T-helper 1 cell treated with Interleukin-12 subunit alpha and Interleukin-12 subunit beta and Interleukin-4 antibody, amounts not matched to agents 30 ng/mL and 1 ng/mL, for 36 hours (primary cell): Measurements from ENCODE around the gene POPDC3. TPM values are rescaled to one million over a fixed set of nuclear protein-coding genes. Genes with fewer than 3 reads are reported as not detected.
"Not testable (repeated sequence)": the region's sequence is repeated elsewhere in the genome, so short reads cannot be mapped to it uniquely, and the experiment has no call there.

Experiments used
- intact Hi-C: fragments of 100-400 bp; cut with micrococcal nuclease; formaldehyde crosslinking; loops from one replicate; pipeline ENCODE4 v1.15.1; 2024
- total RNA-seq: library from RNA; stranded (reverse); gene quantifications from 2 replicates; pipeline ENCODE4 v1.2.3, GENCODE V29; 2022

The POPDC3 gene
- total RNA-seq, 1 donor from 2014 or later: not detected

GRCh38 chr6:105199711-105200110, 19.9 kb upstream of the POPDC3 start:
- intact Hi-C loops: no loop called here

- intact Hi-C loops: no loop called here
These were observed 16.3 kb upstream of the POPDC3 start for GRCh38 chr6:105196076-105196475.

GRCh38 chr6:105194591-105194990, 14.8 kb upstream of the POPDC3 start:
- intact Hi-C loops: no loop called here

GRCh38 chr6:105194106-105194505, 14.3 kb upstream of the POPDC3 start:
- intact Hi-C loops: no loop called here

- intact Hi-C loops: no loop called here
These were observed 13.8 kb upstream of the POPDC3 start for GRCh38 chr6:105193647-105194046.

- intact Hi-C loops: no loop called here
These were observed 13.1 kb upstream of the POPDC3 start for GRCh38 chr6:105192707-105193465.

- intact Hi-C loops: no loop called here
These were observed 11.5 kb upstream of the POPDC3 start for GRCh38 chr6:105191351-105191750.

- intact Hi-C loops: no loop called here
These were observed 9.4 kb upstream of the POPDC3 start for GRCh38 chr6:105189026-105189820.

- intact Hi-C loops: no loop called here
These were observed 8.4 kb upstream of the POPDC3 start for GRCh38 chr6:105188251-105188650.

GRCh38 chr6:105186576-105186975, 6.8 kb upstream of the POPDC3 start:
- intact Hi-C loops: no loop called here

GRCh38 chr6:105184921-105185320, 5.1 kb upstream of the POPDC3 start:
- intact Hi-C loops: no loop called here

GRCh38 chr6:105181981-105182515, 2.2 kb upstream of the POPDC3 start:
- intact Hi-C loops: loop anchor here (2.0 kb wide), 1 partner anchor 221 kb away; the partner anchor contains the start of gene PREP

- intact Hi-C loops: no loop called here
These were observed 1.2 kb downstream of the POPDC3 start for GRCh38 chr6:105178636-105179035.

- intact Hi-C loops: no loop called here
These were observed 1.7 kb downstream of the POPDC3 start for GRCh38 chr6:105178110-105178509.

GRCh38 chr6:105177556-105177955, 2.3 kb downstream of the POPDC3 start:
- intact Hi-C loops: no loop called here

- intact Hi-C loops: no loop called here
These were observed 5.3 kb downstream of the POPDC3 start for GRCh38 chr6:105174512-105174911.

- intact Hi-C loops: not testable (repeated sequence)
These were observed 7.3 kb downstream of the POPDC3 start for GRCh38 chr6:105172515-105172914.

GRCh38 chr6:105170059-105170458, 9.8 kb downstream of the POPDC3 start:
- intact Hi-C loops: no loop called here

- intact Hi-C loops: no loop called here
These were observed 11.9 kb downstream of the POPDC3 start for GRCh38 chr6:105167914-105168313.

GRCh38 chr6:105164418-105164817, 15.4 kb downstream of the POPDC3 start:
- intact Hi-C loops: no loop called here

- intact Hi-C loops: no loop called here
These were observed 16.6 kb downstream of the POPDC3 start for GRCh38 chr6:105163183-105163582.

GRCh38 chr6:105162377-105162776, 17.4 kb downstream of the POPDC3 start:
- intact Hi-C loops: no loop called here
